ENCODE data around the gene DNAH17.

Gene DNAH17

DNA sequence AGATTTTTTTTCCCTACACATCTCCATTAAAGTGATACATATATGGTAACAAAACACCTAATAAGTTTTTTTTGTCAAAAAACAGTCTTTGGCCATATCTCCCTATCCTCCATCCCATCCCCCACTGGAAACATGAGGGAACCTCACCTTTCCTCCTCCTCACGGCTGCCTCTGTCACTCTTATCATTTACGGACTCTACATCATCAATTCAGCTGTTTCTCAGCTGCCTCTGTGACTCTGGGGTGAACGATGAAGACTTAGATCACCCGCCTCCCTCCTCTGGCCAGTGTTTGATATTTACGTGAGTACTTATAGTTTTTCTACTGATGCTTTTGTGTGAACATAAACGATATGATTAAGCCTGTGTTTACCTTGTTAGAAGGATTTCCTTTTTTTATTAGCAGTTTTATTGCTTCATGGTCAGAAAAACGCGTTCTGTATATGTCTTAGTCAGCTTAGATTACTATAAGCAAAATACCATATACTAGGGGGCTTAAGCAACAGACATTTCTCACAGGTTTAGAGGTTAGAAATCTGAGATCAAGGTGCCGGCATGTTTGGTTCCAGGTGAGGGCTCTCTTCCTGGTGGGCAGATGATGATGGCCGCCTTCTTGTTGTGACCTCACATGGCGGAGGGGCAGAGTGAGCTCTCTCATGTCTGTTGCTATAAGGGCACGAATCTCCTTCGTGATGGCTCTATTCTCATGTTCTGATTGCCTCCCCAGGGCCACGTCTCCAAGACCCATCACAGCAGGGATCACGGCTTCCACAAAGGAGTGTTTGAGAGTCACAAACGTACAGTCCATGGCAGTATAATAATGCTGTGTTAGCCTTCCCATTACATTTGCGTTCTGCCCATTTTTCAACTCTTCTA, 32.1 kb downstream of the DNAH17 start:
- DNase-seq: no peak

GRCh38 chr17:78541488-78542206, 35.5 kb downstream of the DNAH17 start:
- no peak for DNase-seq

DNA sequence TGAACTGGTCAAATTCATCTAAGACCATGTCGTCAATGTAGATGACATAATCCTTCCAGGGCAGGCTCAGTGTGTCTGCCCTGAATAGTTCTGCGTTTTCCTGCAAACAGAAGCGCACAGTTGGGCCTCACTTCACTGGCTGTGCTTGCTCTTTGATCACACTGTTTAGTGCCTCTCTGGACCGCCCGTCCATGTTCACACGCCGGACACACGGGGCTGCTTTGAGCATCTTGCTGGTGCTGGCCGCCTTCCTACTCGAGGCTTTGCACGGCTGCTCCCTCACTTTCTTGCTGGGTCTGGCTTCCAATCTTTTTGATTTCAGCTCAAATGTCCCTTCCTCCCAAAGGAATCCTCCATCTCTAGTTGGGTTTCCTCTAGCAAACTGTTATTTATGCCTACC, 37.4 kb downstream of the DNAH17 start:
- DNase-seq: no peak

GRCh38 chr17:78538033-78538776, 39.0 kb downstream of the DNAH17 start:
- no peak for DNase-seq

DNA sequence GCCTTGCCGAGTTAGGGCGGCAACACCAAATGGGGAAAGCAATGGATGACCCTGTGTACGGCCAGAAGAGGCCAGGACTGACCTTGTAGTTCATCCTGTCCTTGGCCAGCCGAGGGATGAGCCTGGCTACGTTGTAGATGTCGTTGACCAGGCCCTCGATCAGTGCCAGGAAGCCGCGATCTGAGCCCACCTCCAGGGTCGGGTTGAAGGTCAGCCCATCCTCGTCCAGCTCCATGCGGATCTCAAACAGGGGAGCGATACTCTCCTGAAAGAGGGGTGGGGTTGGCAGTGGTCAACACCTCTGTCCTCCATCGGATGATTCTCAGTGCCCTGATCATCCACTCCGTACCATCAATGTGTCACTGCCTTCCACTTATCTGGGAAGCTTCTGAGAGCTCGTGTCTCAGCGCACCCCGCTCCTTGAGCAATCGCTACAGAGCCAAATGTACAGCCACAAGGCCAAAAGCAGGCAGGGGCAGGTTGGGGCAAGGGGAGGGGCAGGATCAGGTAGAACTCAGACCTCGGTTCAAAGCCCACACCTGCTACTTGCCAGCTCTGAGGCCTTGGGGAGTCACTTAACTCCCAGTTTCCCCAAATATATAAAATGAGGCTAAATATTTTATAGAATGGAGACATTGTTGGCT, 39.9 kb downstream of the DNAH17 start:
- DNase-seq: no peak

GRCh38 chr17:78535273-78536197, 41.7 kb downstream of the DNAH17 start:
- no peak for DNase-seq

- no peak for DNase-seq
Measured at GRCh38 chr17:78534492-78535272, 42.5 kb downstream of the DNAH17 start.

- no peak for DNase-seq
Measured at GRCh38 chr17:78532922-78533640, 44.1 kb downstream of the DNAH17 start.

GRCh38 chr17:78532311-78532710, 44.9 kb downstream of the DNAH17 start:
- DNase-seq: no peak

- DNase-seq: no peak
Measured at GRCh38 chr17:78530675-78531074, 46.5 kb downstream of the DNAH17 start.

DNA sequence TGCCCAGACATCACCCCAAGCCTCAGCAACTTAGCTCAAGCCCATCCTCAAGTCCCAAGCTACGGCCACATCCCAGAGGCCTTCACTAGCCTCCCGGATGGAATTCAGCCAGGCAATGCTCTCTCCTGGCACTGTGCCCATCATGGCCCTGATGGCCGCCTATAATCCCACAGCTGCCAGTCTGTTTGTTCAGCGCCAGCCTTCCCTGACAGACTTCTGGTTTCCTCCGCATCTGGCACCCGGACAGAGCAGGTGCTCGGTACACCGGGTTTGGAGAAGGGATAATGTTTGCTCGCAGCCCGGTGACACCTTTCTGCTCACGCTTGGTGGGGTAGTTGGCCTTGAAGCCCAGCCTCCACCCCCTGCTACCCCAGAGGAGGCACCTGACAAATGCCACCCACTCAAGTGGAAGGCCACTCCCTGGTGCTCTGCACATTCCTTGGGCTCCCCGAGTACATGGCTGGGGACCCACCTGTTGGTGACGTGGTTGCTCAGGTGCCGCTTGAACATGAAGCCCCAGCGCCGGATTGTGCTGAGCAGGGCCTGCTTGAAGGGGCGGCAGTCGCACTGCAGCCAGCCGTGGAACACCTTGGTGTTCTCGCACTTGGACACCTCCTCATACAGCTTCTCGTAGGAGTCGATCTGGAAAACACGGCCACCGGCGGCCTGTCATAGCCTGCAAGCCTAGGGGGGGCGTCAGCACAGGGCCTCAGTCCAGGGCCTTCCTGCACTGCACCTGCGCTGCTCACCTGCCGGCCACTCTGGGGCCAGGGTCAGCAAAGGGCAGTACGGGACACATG, 47.1 kb downstream of the DNAH17 start:
- DNase-seq: no peak

DNA sequence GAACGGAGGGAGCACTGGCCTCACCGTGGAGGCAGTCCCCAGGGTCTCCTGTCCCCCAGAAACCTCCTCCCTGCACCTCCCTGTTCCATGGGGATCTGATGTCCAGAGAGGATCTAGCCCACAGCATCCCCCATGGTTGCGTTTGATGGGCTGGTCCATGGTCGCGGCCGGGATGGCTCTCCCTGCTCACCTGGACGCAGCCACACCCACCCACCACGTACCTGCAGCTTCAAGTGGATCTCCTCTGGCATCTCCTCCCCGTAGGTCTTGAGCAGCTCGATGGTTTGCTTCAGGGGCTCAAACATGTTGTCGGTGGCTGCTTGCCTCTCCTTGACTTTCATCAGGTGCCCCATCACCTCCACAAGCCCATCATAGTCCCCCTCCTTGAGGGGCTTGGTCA, 47.9 kb downstream of the DNAH17 start:
- no peak for DNase-seq

- DNase-seq: no peak
Measured at GRCh38 chr17:78528541-78528940, 48.7 kb downstream of the DNAH17 start.

DNA sequence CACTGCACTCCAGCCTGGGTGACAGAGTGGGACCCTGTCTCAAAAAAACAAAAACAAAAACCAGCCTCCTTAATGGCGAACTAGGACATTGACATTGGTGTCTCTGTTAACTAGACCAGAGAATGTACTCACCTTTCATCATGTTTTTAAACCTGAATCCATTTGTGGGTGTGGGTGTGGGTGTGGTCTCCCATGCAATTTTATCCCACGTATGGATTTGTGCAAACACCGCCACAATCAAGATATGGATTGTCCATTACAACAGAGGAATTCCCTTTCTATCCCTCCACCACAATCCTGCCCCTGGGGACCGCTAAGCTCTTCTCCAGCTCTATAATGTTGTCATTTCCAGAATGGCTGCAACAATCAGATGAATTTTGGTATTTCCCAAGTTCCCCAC, 49.9 kb downstream of the DNAH17 start:
- DNase-seq: no peak

DNA sequence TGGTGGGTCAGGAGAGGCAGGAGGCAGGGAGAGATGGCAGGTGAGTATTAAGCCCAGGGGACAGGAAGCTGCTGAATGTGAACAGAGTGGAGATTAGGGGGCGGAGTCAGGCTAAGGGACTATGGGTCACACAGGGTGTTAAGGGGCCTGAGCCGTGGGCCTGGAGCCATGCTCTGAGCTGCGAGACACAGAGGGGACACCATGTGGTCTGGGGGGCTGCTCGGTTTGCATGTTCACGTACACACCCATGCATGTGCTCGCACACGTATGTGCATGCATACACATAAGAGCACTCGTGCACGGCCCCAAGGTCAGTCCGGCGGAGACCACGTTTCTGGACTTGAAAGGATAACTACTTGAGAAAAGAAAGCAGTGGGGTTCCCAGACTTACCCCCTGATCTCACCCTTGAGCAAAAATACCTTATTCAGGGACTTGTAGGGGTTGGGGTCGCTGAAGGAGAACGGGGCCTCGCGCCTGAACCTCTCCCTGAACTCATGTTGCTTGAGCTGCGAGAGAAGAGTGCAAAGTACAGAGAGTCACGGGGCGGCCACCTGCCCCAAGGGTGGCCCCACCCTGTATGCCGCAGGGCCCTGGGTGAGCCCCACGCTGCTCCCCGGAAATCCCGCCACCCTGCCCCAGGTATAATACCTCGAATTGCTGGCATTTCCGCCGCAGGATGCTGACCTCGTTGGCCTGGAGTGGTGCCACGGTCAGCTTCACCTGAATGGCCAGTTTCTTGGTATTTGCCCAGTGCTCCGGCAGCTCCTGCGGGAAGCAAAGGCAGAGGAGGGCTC, 50.8 kb downstream of the DNAH17 start:
- DNase-seq: no peak

DNA sequence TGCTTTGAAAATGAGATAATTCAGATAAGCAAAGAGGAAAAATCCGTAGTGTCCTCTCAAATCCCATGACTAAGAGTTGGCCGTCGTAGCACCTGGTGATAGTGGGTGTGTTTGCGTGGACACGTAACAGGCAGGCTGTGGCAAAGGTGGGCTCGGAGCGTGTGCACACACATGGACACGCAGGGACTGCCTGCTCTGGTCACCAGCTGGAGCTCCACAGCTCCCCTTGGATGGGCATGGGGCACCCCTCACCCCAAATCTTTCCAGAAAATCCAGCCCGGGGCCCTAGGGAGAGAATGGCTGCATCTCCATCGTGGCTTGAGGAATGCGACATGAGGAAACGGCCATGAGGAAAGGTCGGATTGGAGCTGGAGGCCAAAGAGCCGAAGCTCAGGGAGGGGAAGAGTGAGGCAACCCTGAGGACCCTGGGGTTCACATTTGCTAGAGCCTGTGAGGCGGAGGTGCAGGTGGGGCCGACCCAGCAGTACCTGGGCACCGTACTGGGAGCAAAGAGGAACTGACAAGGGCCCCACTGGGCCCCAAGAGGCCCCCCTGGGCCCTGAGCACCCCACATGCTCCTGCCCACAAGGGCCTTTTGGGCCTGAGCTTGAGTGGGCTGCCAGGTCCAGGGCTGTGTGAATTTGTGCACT, 51.6 kb downstream of the DNAH17 start:
- DNase-seq: no peak

DNA sequence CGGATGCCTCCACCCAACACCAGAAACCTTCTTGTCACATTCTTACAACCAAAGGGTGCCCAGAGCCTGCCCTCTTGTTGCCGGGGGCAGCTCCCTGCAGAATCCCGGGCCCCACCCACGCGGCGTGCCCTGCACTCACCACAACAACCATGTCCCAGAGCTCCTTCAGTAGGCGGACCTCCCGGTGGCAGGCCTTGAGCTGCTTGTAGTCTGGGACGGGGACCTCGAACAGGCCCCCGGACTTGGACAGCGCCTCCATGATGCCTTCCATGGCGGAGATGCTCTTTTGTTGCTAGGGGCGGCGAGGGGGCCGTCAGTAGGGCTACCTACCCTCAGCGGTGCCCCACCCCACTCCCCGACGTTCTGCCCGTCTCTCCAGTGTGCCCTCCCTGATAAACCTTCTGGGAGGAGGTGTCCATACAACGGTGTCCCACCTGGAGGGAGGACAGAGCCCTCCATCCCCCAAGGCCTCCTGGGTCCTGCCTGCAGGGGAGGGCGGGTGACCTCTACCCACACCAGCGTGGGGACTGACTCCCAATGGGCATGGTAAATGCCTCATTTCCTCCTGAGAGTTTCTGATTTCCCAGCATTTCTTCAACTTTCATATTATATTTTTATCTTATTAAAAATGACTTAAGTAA, 52.2 kb downstream of the DNAH17 start:
- no peak for DNase-seq

All from KG1 (cell line).